ENCODE measurements around the gene SLC34A2.

DNA sequence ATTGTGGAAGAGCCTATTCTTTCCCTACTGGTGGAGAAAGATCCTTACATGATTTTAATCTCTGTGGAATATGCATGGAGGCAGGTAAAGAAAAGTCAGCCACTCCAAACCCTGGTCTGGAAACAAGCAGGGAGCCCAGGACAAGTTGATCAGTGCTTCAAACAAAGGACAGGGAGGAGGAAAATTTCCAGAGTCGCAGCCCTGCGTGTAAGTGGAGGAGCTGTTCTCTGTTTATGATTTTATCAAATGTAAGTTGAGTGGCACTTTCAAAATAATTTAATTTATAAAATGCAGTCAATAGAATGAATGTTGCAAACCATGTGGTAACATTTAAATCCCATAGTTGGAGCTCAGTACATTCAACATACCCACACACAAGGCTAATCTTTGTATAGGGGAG, 57.0 kb downstream of the SLC34A2 start:
- TF ChIP-seq POLR2A (IDR thresholded peaks at IDR 0.05): no peak
- TF ChIP-seq, protein P1, sequence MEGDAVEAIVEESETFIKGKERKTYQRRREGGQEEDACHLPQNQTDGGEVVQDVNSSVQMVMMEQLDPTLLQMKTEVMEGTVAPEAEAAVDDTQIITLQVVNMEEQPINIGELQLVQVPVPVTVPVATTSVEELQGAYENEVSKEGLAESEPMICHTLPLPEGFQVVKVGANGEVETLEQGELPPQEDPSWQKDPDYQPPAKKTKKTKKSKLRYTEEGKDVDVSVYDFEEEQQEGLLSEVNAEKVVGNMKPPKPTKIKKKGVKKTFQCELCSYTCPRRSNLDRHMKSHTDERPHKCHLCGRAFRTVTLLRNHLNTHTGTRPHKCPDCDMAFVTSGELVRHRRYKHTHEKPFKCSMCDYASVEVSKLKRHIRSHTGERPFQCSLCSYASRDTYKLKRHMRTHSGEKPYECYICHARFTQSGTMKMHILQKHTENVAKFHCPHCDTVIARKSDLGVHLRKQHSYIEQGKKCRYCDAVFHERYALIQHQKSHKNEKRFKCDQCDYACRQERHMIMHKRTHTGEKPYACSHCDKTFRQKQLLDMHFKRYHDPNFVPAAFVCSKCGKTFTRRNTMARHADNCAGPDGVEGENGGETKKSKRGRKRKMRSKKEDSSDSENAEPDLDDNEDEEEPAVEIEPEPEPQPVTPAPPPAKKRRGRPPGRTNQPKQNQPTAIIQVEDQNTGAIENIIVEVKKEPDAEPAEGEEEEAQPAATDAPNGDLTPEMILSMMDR (IDR thresholded peaks at IDR 0.05): no peak
